ENCODE measurements around the gene TLR10. TPM values are rescaled to one million over a fixed set of nuclear protein-coding genes. Genes with fewer than 3 reads are reported as not detected.

The TLR10 gene
- total RNA-seq, 1 donor from 2014 or later = not detected

- Mint-ChIP-seq H3K9me3 (no peaks in the 10 kb centered on the region), H3K4me1 (peaks cover 11% of the 10 kb centered on the region), H3K27me3 (ENCODE audit: low read depth) (no peaks in the 10 kb centered on the region), H3K27ac (ENCODE audit: unreplicated experiment) (no peak overlapping the region), H3K36me3 (ENCODE audit: low read depth) (no peaks in the 10 kb centered on the region), H3K4me3 (no peak overlapping the region)
- no peak for TF ChIP-seq CTCF (conservative IDR thresholded peaks at IDR 0.05)
- DNase-seq (ENCODE audit: low read depth, low spot score) = no peak
These were observed 42.5 kb downstream of the TLR10 start for GRCh38 chr4:38740303-38740702.

GRCh38 chr4:38738940-38739803 lies 43.6 kb downstream of the TLR10 start:
- no peak overlapping the region for H3K4me3 Mint-ChIP-seq

GRCh38 chr4:38735870-38736269 lies 46.9 kb downstream of the TLR10 start:
- H3K4me3 Mint-ChIP-seq = no peak overlapping the region
- peaks cover 13% of the 10 kb centered on the region for H3K9me3 Mint-ChIP-seq
- H3K27ac Mint-ChIP-seq (ENCODE audit: unreplicated experiment) = peak overlapping the region; percentile 20
- H3K4me1 Mint-ChIP-seq = peaks cover 9% of the 10 kb centered on the region
- no peak for TF ChIP-seq CTCF (conservative IDR thresholded peaks at IDR 0.05)
- H3K27me3 Mint-ChIP-seq (ENCODE audit: low read depth) = no peaks in the 10 kb centered on the region
- H3K36me3 Mint-ChIP-seq (ENCODE audit: low read depth) = peaks cover 3% of the 10 kb centered on the region
- no peak for DNase-seq (ENCODE audit: low read depth, low spot score)

More at GRCh38 chr4:38738940-38739803, 43.6 kb downstream of the TLR10 start:
- H3K9me3 Mint-ChIP-seq = peaks cover 3% of the 10 kb centered on the region
- peaks cover 10% of the 10 kb centered on the region for H3K4me1 Mint-ChIP-seq
- no peak for TF ChIP-seq CTCF (conservative IDR thresholded peaks at IDR 0.05)
- H3K27me3 Mint-ChIP-seq (ENCODE audit: low read depth) = no peaks in the 10 kb centered on the region
- no peak overlapping the region for H3K27ac Mint-ChIP-seq (ENCODE audit: unreplicated experiment)
- H3K36me3 Mint-ChIP-seq (ENCODE audit: low read depth) = peaks cover 3% of the 10 kb centered on the region
- no peak for DNase-seq (ENCODE audit: low read depth, low spot score)

GRCh38 chr4:38734911-38735310 lies 47.9 kb downstream of the TLR10 start:
- H3K9me3 Mint-ChIP-seq = peaks cover 13% of the 10 kb centered on the region
- peaks cover 7% of the 10 kb centered on the region for H3K4me1 Mint-ChIP-seq
- DNase-seq (ENCODE audit: low read depth, low spot score) = no peak
- no peak for TF ChIP-seq CTCF (conservative IDR thresholded peaks at IDR 0.05)
- peaks cover 3% of the 10 kb centered on the region for H3K36me3 Mint-ChIP-seq (ENCODE audit: low read depth)
- H3K27me3 Mint-ChIP-seq (ENCODE audit: low read depth) = no peaks in the 10 kb centered on the region
- no peak overlapping the region for H3K4me3 Mint-ChIP-seq
- no peak overlapping the region for H3K27ac Mint-ChIP-seq (ENCODE audit: unreplicated experiment)

- TF ChIP-seq CTCF (conservative IDR thresholded peaks at IDR 0.05) = no peak
- Mint-ChIP-seq H3K4me3 (no peak overlapping the region), H3K27ac (ENCODE audit: unreplicated experiment) (no peak overlapping the region), H3K4me1 (peaks cover 7% of the 10 kb centered on the region), H3K36me3 (ENCODE audit: low read depth) (peaks cover 3% of the 10 kb centered on the region), H3K9me3 (peaks cover 13% of the 10 kb centered on the region), H3K27me3 (ENCODE audit: low read depth) (no peaks in the 10 kb centered on the region)
- DNase-seq (ENCODE audit: low read depth, low spot score) = no peak
These were observed 48.3 kb downstream of the TLR10 start for GRCh38 chr4:38734446-38734845.
